NCI-H82 treated with DMSO at 0.1 percent for 48 hours (cell line): Measurements from ENCODE around the gene KLHL36.

ENCODE experiments used
- DNase-seq: peaks from one replicate; lab custom pipeline; 2025; ENCODE audit not compliant: unreplicated experiment; lab: John Stamatoyannopoulos, UW

KLHL36 gene

GRCh38 chr16:84641643-84642358, 6.5 kb upstream of the KLHL36 start:
- no peak for DNase-seq

GRCh38 chr16:84643180-84643583, 5.1 kb upstream of the KLHL36 start:
- no peak for DNase-seq

- DNase-seq: no peak
Measured at GRCh38 chr16:84643674-84644073, 4.6 kb upstream of the KLHL36 start.

GRCh38 chr16:84648595-84649510, 542 bp downstream of the KLHL36 start:
- no peak for DNase-seq

GRCh38 chr16:84649511-84649861, 1.2 kb downstream of the KLHL36 start:
- no peak for DNase-seq

GRCh38 chr16:84650062-84650991, 2.0 kb downstream of the KLHL36 start:
- DNase-seq: no peak

- DNase-seq: no peak
Measured at GRCh38 chr16:84652566-84652965, 4.3 kb downstream of the KLHL36 start.

GRCh38 chr16:84654238-84654637, 5.9 kb downstream of the KLHL36 start:
- DNase-seq: no peak

GRCh38 chr16:84654998-84655397, 6.7 kb downstream of the KLHL36 start:
- no peak for DNase-seq

GRCh38 chr16:84656649-84657048, 8.3 kb downstream of the KLHL36 start:
- no peak for DNase-seq

- no peak for DNase-seq
Measured at GRCh38 chr16:84657229-84657837, 9.0 kb downstream of the KLHL36 start.

- DNase-seq: no peak
Measured at GRCh38 chr16:84658690-84659089, 10.4 kb downstream of the KLHL36 start.

GRCh38 chr16:84659656-84660300, 11.5 kb downstream of the KLHL36 start:
- DNase-seq: no peak

GRCh38 chr16:84660973-84661372, 12.7 kb downstream of the KLHL36 start:
- no peak for DNase-seq

GRCh38 chr16:84661418-84662060, 13.2 kb downstream of the KLHL36 start:
- DNase-seq: no peak

GRCh38 chr16:84662471-84662870, 14.2 kb downstream of the KLHL36 start:
- no peak for DNase-seq

- DNase-seq: no peak
Measured at GRCh38 chr16:84663433-84664101, 15.3 kb downstream of the KLHL36 start.

GRCh38 chr16:84665359-84665758, 17.0 kb downstream of the KLHL36 start:
- DNase-seq: no peak

GRCh38 chr16:84665843-84666242, 17.5 kb downstream of the KLHL36 start:
- DNase-seq: no peak
